ENCODE measurements around the gene ACSS2. TPM values are rescaled to one million over a fixed set of nuclear protein-coding genes. Genes with fewer than 3 reads are reported as not detected.

Gene ACSS2
- total RNA-seq, 1 donor from 2014 or later = 8.4 TPM

DNA sequence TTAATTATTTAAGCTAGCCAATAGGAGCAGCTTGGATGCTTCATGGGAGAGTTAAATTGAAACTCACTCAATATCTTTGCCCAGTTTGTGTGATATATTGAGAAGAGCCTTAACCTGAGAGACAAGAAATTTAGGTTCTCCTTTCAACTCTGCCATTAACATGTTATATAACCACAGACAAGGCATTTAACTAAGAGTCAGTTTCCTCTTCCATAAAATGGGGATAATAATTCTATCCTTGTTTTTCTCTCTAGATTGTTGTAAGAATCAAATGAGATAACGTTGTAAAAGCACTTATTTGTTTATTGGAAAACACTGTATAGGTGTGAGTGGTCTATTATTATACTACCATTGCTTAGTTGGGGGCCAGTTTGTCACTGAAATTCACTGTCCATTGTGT lies 7.8 kb downstream of the ACSS2 start:
- ChIA-PET POLR2A (no interaction called here), CTCF (no interaction called here)
- no peak for ATAC-seq (ENCODE audit: low read depth)
- no peaks in the 10 kb centered on the region for H3K4me1 Mint-ChIP-seq
- DNase-seq = no peak
- no peaks in the 10 kb centered on the region for H3K9me3 Mint-ChIP-seq
- TF ChIP-seq, protein P1, sequence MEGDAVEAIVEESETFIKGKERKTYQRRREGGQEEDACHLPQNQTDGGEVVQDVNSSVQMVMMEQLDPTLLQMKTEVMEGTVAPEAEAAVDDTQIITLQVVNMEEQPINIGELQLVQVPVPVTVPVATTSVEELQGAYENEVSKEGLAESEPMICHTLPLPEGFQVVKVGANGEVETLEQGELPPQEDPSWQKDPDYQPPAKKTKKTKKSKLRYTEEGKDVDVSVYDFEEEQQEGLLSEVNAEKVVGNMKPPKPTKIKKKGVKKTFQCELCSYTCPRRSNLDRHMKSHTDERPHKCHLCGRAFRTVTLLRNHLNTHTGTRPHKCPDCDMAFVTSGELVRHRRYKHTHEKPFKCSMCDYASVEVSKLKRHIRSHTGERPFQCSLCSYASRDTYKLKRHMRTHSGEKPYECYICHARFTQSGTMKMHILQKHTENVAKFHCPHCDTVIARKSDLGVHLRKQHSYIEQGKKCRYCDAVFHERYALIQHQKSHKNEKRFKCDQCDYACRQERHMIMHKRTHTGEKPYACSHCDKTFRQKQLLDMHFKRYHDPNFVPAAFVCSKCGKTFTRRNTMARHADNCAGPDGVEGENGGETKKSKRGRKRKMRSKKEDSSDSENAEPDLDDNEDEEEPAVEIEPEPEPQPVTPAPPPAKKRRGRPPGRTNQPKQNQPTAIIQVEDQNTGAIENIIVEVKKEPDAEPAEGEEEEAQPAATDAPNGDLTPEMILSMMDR (IDR thresholded peaks at IDR 0.05) = no peak
- no peaks in the 10 kb centered on the region for H3K36me3 Mint-ChIP-seq (ENCODE audit: low read depth)
- H3K27me3 Mint-ChIP-seq = peaks cover 2% of the 10 kb centered on the region
- no peak overlapping the region for H3K27ac Mint-ChIP-seq
- intact Hi-C loops (cut with micrococcal nuclease) = no loop called here
- no peak overlapping the region for H3K4me3 Mint-ChIP-seq

DNA sequence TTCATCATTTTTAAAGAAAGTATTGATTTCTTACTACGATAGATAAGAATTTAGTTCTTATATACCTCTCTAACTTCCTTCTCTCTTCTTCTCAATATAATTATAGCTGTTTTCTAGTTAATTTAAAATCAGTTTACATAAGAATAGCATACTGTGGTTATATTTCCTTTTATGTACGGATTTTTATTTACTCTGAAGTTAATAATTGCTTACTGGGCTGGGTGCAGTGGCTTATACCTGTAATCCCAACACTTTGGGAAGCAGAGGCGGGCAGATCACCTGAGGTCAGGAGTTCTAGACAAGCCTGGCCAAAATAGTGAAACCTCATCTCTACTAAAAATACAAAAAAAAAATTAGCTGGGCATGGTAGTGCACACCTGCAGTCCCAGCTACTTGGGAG lies 9.7 kb downstream of the ACSS2 start:
- H3K9me3 Mint-ChIP-seq = no peaks in the 10 kb centered on the region
- no peak overlapping the region for H3K27ac Mint-ChIP-seq
- no peaks in the 10 kb centered on the region for H3K36me3 Mint-ChIP-seq (ENCODE audit: low read depth)
- intact Hi-C loops (cut with micrococcal nuclease) = no loop called here
- ChIA-PET POLR2A (interaction anchor here (1.2 kb wide), 1 partner anchor 9 kb away, joined by 3 read pairs; the partner anchor contains the start of gene ACSS2), CTCF (no interaction called here)
- H3K4me1 Mint-ChIP-seq = no peaks in the 10 kb centered on the region
- TF ChIP-seq, protein P1 (IDR thresholded peaks at IDR 0.05) = no peak
- no peak for DNase-seq
- H3K4me3 Mint-ChIP-seq = no peak overlapping the region
- ATAC-seq (ENCODE audit: low read depth) = no peak
- H3K27me3 Mint-ChIP-seq = peaks cover 2% of the 10 kb centered on the region

DNA sequence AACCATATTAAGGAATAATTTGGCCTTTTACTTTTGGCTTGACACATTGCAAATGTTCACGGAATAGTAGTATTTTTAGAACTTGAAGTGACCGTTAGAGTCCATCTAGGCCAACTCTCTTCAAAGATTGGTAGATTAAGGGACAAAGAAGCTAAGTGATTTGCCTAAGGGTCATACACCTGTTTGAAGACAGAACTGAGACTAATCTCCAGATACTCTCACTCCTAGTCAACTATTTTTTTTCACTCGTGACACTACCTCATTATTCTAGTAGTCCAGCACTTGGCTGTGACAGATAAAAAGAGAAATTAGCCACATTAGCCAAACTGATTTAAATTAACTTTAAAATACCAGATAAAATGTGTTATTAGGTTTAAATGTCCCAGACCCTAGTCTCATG lies 10.6 kb downstream of the ACSS2 start:
- CTCF ChIA-PET = no interaction called here
- intact Hi-C loops (cut with micrococcal nuclease) = no loop called here
- ATAC-seq (ENCODE audit: low read depth) (no peak), DNase-seq (no peak)
- POLR2A ChIA-PET = no interaction called here
- Mint-ChIP-seq H3K27ac (no peak overlapping the region), H3K4me1 (no peaks in the 10 kb centered on the region), H3K36me3 (ENCODE audit: low read depth) (no peaks in the 10 kb centered on the region), H3K4me3 (no peak overlapping the region), H3K27me3 (peaks cover 2% of the 10 kb centered on the region), H3K9me3 (no peaks in the 10 kb centered on the region)
- TF ChIP-seq, protein P1 (IDR thresholded peaks at IDR 0.05) = no peak

DNA sequence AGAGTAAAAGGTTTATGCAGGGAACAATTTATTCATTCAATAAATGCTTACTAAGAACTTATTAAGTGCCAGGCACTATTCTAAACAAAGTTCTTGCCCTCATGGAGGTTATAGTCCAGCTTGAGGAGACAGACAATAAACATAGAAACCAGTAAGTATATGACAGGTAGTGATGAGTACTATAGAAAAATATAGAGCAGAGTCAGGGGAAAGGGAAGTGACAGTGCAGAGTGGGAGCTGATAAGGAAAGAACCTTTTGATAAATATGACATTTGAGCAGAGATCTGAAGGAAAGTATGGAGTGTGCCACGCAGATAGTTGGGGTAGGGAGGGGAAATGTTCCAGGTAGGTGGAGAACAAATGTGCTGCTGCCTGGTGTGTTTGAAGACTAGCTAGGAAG lies 12.1 kb downstream of the ACSS2 start:
- intact Hi-C loops (cut with micrococcal nuclease) = no loop called here
- Mint-ChIP-seq H3K4me3 (no peak overlapping the region), H3K9me3 (no peaks in the 10 kb centered on the region), H3K27me3 (peaks cover 2% of the 10 kb centered on the region), H3K36me3 (ENCODE audit: low read depth) (no peaks in the 10 kb centered on the region), H3K4me1 (no peaks in the 10 kb centered on the region), H3K27ac (no peak overlapping the region)
- ATAC-seq (ENCODE audit: low read depth) (no peak), DNase-seq (no peak)
- POLR2A ChIA-PET = no interaction called here
- CTCF ChIA-PET = interaction anchor here (0.6 kb wide), 1 partner anchor 149 kb away, joined by 4 read pairs; no protein-coding TSS in a partner anchor
- TF ChIP-seq, protein P1 (IDR thresholded peaks at IDR 0.05) = no peak

DNA sequence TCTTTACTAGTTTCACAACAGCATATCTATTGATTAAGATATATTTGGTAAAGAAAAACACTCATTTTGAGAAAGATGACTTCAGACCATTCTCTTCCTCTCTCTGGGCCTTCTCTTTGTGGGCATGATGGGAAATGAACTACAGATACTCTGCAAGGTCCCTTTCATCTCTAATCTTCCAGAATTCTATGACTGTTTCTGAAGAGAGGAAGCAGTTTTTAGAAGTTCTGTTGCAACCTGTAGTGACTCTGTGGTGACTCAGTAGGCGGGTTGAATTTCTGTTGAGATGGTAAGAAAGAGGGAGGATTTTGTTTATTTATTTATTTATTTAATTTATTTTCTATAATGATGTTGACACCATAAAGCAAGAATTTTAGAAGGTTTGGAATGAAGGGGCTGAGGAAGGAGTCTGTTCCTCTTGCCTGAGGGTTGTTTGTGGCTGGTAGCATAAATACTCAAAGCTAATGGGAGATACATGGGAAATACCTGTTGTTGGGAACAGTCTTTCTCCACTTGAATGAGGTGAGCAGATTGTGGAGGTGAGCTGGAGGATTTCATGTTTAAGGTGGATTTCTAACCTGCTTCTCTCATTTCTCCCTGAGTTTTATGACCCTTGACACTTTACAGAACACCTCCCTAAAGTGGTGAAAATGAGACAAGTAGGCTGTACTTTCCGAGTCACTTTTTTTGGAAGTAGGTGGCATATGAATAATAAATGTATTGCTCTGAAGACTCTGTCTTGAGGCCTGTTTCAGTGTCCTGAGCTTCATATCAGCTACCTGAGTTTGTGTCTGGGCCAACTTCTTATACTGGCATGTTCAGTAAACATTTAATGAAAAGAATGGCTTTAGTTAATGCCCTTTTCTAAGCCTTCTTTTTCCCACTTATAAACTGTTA lies 15.0 kb downstream of the ACSS2 start:
- ATAC-seq (ENCODE audit: low read depth) (no peak), DNase-seq (no peak)
- ChIA-PET CTCF (no interaction called here), POLR2A (interaction anchor here (0.6 kb wide), 1 partner anchor 13 kb away, joined by 3 read pairs; no protein-coding TSS in a partner anchor)
- H3K27me3 Mint-ChIP-seq = peaks cover 2% of the 10 kb centered on the region
- intact Hi-C loops (cut with micrococcal nuclease) = no loop called here
- H3K4me3 Mint-ChIP-seq = no peak overlapping the region
- H3K27ac Mint-ChIP-seq = no peak overlapping the region
- H3K9me3 Mint-ChIP-seq = no peaks in the 10 kb centered on the region
- TF ChIP-seq, protein P1 (IDR thresholded peaks at IDR 0.05) = no peak
- H3K4me1 Mint-ChIP-seq = no peaks in the 10 kb centered on the region
- no peaks in the 10 kb centered on the region for H3K36me3 Mint-ChIP-seq (ENCODE audit: low read depth)
